ENCODE measurements around the gene SLC35F1.

DNA sequence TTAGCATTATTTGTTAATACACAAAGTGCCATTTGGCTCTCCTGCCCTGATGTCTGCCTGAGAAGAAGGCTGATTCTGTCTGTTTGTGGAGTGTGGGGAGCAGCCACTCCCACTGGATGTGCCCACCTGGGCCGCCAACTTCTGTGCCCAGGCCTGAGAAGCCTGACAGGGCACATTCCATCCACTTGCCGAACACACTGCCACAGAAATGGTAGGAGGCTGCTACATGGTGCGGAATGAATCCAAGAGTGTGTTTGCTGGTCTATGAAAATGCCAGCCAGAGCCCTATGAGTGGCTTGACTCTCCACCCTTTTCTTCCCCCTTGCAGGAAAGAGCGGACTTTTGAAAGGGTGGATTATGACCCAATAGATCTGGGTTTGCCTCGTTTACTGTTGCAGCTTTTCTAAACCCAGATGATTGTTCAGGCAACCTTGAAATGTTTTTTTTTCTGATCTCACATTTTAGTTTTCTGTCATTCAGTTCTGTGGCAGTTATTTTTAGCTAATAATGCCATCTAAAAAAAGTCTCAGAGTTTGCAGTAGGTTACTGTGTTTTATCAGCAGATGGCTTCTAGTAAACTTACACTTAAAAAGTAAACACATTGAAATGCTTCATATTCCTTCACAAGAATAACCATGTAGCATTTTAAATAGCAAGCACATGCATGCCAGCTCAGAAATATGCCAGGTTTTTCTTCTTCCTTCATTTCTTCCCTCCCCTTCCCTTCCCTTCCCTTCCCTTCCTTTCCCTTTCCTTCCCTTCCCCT, 196.5 kb downstream of the SLC35F1 start:
- TF ChIP-seq, protein P1, sequence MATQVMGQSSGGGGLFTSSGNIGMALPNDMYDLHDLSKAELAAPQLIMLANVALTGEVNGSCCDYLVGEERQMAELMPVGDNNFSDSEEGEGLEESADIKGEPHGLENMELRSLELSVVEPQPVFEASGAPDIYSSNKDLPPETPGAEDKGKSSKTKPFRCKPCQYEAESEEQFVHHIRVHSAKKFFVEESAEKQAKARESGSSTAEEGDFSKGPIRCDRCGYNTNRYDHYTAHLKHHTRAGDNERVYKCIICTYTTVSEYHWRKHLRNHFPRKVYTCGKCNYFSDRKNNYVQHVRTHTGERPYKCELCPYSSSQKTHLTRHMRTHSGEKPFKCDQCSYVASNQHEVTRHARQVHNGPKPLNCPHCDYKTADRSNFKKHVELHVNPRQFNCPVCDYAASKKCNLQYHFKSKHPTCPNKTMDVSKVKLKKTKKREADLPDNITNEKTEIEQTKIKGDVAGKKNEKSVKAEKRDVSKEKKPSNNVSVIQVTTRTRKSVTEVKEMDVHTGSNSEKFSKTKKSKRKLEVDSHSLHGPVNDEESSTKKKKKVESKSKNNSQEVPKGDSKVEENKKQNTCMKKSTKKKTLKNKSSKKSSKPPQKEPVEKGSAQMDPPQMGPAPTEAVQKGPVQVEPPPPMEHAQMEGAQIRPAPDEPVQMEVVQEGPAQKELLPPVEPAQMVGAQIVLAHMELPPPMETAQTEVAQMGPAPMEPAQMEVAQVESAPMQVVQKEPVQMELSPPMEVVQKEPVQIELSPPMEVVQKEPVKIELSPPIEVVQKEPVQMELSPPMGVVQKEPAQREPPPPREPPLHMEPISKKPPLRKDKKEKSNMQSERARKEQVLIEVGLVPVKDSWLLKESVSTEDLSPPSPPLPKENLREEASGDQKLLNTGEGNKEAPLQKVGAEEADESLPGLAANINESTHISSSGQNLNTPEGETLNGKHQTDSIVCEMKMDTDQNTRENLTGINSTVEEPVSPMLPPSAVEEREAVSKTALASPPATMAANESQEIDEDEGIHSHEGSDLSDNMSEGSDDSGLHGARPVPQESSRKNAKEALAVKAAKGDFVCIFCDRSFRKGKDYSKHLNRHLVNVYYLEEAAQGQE (IDR thresholded peaks at IDR 0.05; ENCODE audit: borderline replicate concordance): no peak
- TF ChIP-seq, protein P1 (CRISPR knock-in tag; IDR thresholded peaks at IDR 0.05; ENCODE audit: low read depth): no peak
- TF ChIP-seq PTBP1 (IDR thresholded peaks at IDR 0.05; ENCODE audit: low read depth, low read length): no peak
- no peak for TF ChIP-seq PCBP1 (IDR thresholded peaks at IDR 0.05; ENCODE audit: low read depth, low read length, poor library complexity, severe bottlenecking)
